Heart right ventricle (tissue), 16 donors: ENCODE measurements around the gene MTERF4. TPM values are rescaled to one million over a fixed set of nuclear protein-coding genes. Genes with fewer than 3 reads are reported as not detected.

ENCODE experiments used
- ATAC-seq, 8 donors: fragments of 200-7000 bp; cut with Tn5 transposase; one replicate each; pipeline ENCODE4 v1.9.1; 2020; ENCODE audit warnings: mild to moderate bottlenecking in 8 of 8, moderate library complexity in 8 of 8, moderate number of reproducible peaks in 1 of 8
- DNase-seq, 2 donors: peaks; one replicate each; pipeline ENCODE4 v3.0.0-alpha.2; 2020
- H3K27ac ChIP-seq, 10 donors: fragments of 200-600 bp; sonication (generic) in 2 of 10; one replicate each; pipeline versions ENCODE4 v1.5.0 to v1.8.0; 2020 to 2022; ENCODE audit warnings: mild to moderate bottlenecking in 3 of 10
- H3K27me3 ChIP-seq, 7 donors: fragments of 200-600 bp; one replicate each; pipeline ENCODE4 v1.8.0; 2021 to 2022; ENCODE audit warnings: mild to moderate bottlenecking in 2 of 7
- H3K36me3 ChIP-seq, 9 donors: fragments of 200-600 bp; sonication (generic) in 1 of 9; one replicate each; pipeline versions ENCODE4 v1.5.0 to v1.8.0; 2020 to 2022; ENCODE audit warnings: mild to moderate bottlenecking in 2 of 9
- H3K4me1 ChIP-seq, 9 donors: fragments of 200-600 bp; sonication (generic) in 1 of 9; one replicate each; pipeline versions ENCODE4 v1.5.0 to v1.8.0; 2020 to 2022; ENCODE audit warnings: mild to moderate bottlenecking in 4 of 9
- H3K4me3 ChIP-seq, 10 donors: fragments of 200-600 bp; sonication (generic) in 2 of 10; one replicate each; pipeline versions ENCODE4 v1.5.0 to v1.8.0; 2020 to 2022; ENCODE audit warnings: mild to moderate bottlenecking in 7 of 10, moderate library complexity in 2 of 10
- H3K9me3 ChIP-seq, 11 donors: fragments of 200-600 bp in 10 of 11; sonication (generic) in 2 of 11; one replicate each; pipeline versions ENCODE4 v1.5.0 to v1.8.0; 2013 to 2022; ENCODE audit warnings: mild to moderate bottlenecking in 2 of 11, control low read depth in 1 of 11, moderate library complexity in 1 of 11
- CTCF ChIP-seq, 9 donors: fragments of 200-600 bp; sonication (generic) in 2 of 9; IDR thresholded peaks; one replicate each; pipeline versions ENCODE4 v1.5.0 to v1.8.0; 2021 to 2022; ENCODE audit warnings: antibody characterized with exemption in 9 of 9, mild to moderate bottlenecking in 5 of 9, moderate library complexity in 1 of 9
- WGBS, 2 donors: extraction: QIAGEN DNeasy Blood & Tissue Kit; methylation state at CpG; one replicate each; pipeline ENCODE4 v1.1.7; 2013; ENCODE audit warnings: inconsistent platforms in 1 of 2; 5-methylcytosine and 5-hydroxymethylcytosine counted together
- intact Hi-C, 10 donors: fragments of 100-400 bp; cut with DNase I; formaldehyde crosslinking; loops; one replicate each; pipeline versions ENCODE4 v1.11.1 to v1.14.2; 2022
- polyA plus RNA-seq, 2 donors: library from polyadenylated mRNA; stranded (reverse); fragments of 200-250 nt; gene quantifications; one replicate each; pipeline ENCODE4 v1.2.3, GENCODE V29; 2013
- total RNA-seq, 10 donors: library from RNA; stranded (reverse); fragmentation: NEBNext Ultra II Directional in 3 of 10; extraction: Animal tissue kit (Norgen Biotek cat#: 25700) in 3 of 10; gene quantifications; one replicate each; pipeline versions ENCODE4 v1.2.1 to v1.2.4, GENCODE V29; 2021 to 2023
- donor health status: Arrhythmogenic right ventricular cardiomyopathy.
- donor health status: ischemic (EF 13 %, LVEDD 7.1; RV severe dilation, severe dysfunction).
- donor health status: healthy with polysubstance abuse.
- donor health status: DM: no; HTN: yes; CAD: no.
- donor health status: DM: no; HTN: no; CAD: no.
- donor health status: ischemic (EF 25% LVEDD 6.9; RV normal size, moderate dysfunction).
- donor health status: ischemic (EF 25% LVEDD 5.7; RV mildly dilated, moderate dysfunction).
- donor health status: healthy.
- donor health status: DM: yes; HTN: yes; CAD: no.
- donor health status: Ischemic cardiomyopathy.
- donor health status: ischemic (EF 35%, LVEDD 5.7; RV mildly dilated, moderate dysfunction).
- donor health status: nonischemic (EF 11% LVEDD 7.7; RV severe dilation, severe dysfunction).
- donor health status: DM: yes; HTN: yes; CAD: no.
- donor health status: PGD.
- donor health status: ischemic (EF 29% LVEDD 5.4; RV normal size, mild dysfunction).
- donor health status: nonischemic (EF 23%, LVEDD 6.1; RV moderate dilation, normal function).

MTERF4 gene
- total and polyA plus RNA-seq, 12 donors, result 18.5 to 27.1 (median 23.1) TPM

GRCh38 chr2:241120440-241120839 lies 18.4 kb upstream of the MTERF4 start:
- 99 to 100% methylated on average over 2 of the region's 2 CpGs for WGBS, 2 donors
- no peak for ATAC-seq
- intact Hi-C loops, result no loop called here

GRCh38 chr2:241118737-241119505 lies 16.8 kb upstream of the MTERF4 start:
- WGBS, 2 donors, result 93 to 94% methylated on average over 24 of the region's 24 CpGs
- no peak overlapping the region for H3K4me3 ChIP-seq
- H3K9me3 ChIP-seq, result peaks cover 0 to 8% (median 0%) of the 10 kb centered on the region in 11 donors
- H3K27me3 ChIP-seq, result no peaks in the 10 kb centered on the region
- no peak overlapping the region for H3K27ac ChIP-seq
- H3K4me1 ChIP-seq, result no peaks in the 10 kb centered on the region
- no peak for DNase-seq
- H3K36me3 ChIP-seq, result peaks cover 0 to 10% (median 0%) of the 10 kb centered on the region in 9 donors
- ATAC-seq, result no peak
- no peak for TF ChIP-seq CTCF (IDR thresholded peaks at IDR 0.05)
- intact Hi-C loops, result no loop called here

More at GRCh38 chr2:241120440-241120839, 18.4 kb upstream of the MTERF4 start:
- Histone ChIP-seq H3K27me3 (no peaks in the 10 kb centered on the region), H3K27ac (no peak overlapping the region), H3K4me1 (no peaks in the 10 kb centered on the region), H3K9me3 (peaks cover 0 to 8% (median 0%) of the 10 kb centered on the region in 11 donors), H3K4me3 (no peak overlapping the region), H3K36me3 (peaks cover 0 to 4% (median 0%) of the 10 kb centered on the region in 9 donors)
- no peak for DNase-seq
- TF ChIP-seq CTCF (IDR thresholded peaks at IDR 0.05), result no peak

GRCh38 chr2:241116606-241117560 lies 14.8 kb upstream of the MTERF4 start:
- 90 to 95% methylated on average over 32 of the region's 32 CpGs for WGBS, 2 donors
- H3K4me3 ChIP-seq, result no peak overlapping the region
- no peak for TF ChIP-seq CTCF (IDR thresholded peaks at IDR 0.05)
- peaks cover 0 to 8% (median 0%) of the 10 kb centered on the region in 11 donors for H3K9me3 ChIP-seq
- ATAC-seq (no peak), DNase-seq (no peak)
- no peak overlapping the region for H3K27ac ChIP-seq
- H3K36me3 ChIP-seq, result peaks cover 0 to 10% (median 0%) of the 10 kb centered on the region in 9 donors
- no peaks in the 10 kb centered on the region for H3K4me1 ChIP-seq
- no peaks in the 10 kb centered on the region for H3K27me3 ChIP-seq
- intact Hi-C loops, result no loop called here

- peaks cover 0 to 10% (median 0%) of the 10 kb centered on the region in 9 donors for H3K36me3 ChIP-seq
- intact Hi-C loops, result no loop called here
- DNase-seq (no peak), ATAC-seq (no peak)
- H3K27ac ChIP-seq, result no peak overlapping the region
- H3K9me3 ChIP-seq, result no peaks in the 10 kb centered on the region
- WGBS, 2 donors, result 72 to 88% methylated on average over 8 of the region's 8 CpGs
- TF ChIP-seq CTCF (IDR thresholded peaks at IDR 0.05), result no peak
- no peaks in the 10 kb centered on the region for H3K4me1 ChIP-seq
- H3K27me3 ChIP-seq, result no peaks in the 10 kb centered on the region
- H3K4me3 ChIP-seq, result no peak overlapping the region
These were observed 13.3 kb upstream of the MTERF4 start for GRCh38 chr2:241115361-241115760.
